ENCODE results near the gene PPIF.

- TF ChIP-seq CTCF (IDR thresholded peaks at IDR 0.05) (no peak), POLR2A (IDR thresholded peaks at IDR 0.05) (no peak)
These were observed 43.4 kb upstream of the PPIF start for GRCh38 chr10:79303631-79304478.
